H9 (cell line): ENCODE data around the gene ALG9. TPM values are rescaled to one million over a fixed set of nuclear protein-coding genes. Genes with fewer than 3 reads are reported as not detected.

Experiments
- DNase-seq: peaks from one replicate; pipeline ENCODE4 v3.0.0-alpha.2; 2017
- H2AFZ ChIP-seq: one replicate; pipeline ENCODE4 v1.6.1; 2013; ENCODE audit warnings: mild to moderate bottlenecking, low read length, control low read depth, moderate library complexity
- H2AK5ac ChIP-seq: 2 replicates; pipeline ENCODE4 v1.6.1; 2013; ENCODE audit warnings: low read length, control low read depth, mixed read lengths; ENCODE audit not compliant: insufficient read length
- H2BK120ac ChIP-seq: one replicate; pipeline ENCODE4 v1.6.1; 2013; ENCODE audit warnings: low read depth, mild to moderate bottlenecking, low read length, control low read depth, inconsistent platforms; ENCODE audit not compliant: poor library complexity, severe bottlenecking
- H2BK12ac ChIP-seq: 2 replicates; pipeline ENCODE4 v1.6.1; 2013; ENCODE audit warnings: low read length, control low read depth, mixed read lengths, low read depth; ENCODE audit not compliant: insufficient read length
- H2BK15ac ChIP-seq: 2 replicates; pipeline ENCODE4 v1.6.1; 2013; ENCODE audit warnings: low read depth, low read length, control low read depth
- H2BK20ac ChIP-seq: one replicate; pipeline ENCODE4 v1.6.1; 2013; ENCODE audit warnings: low read depth, mild to moderate bottlenecking, low read length, control low read depth, inconsistent platforms; ENCODE audit not compliant: poor library complexity, severe bottlenecking
- H2BK5ac ChIP-seq: 2 replicates; pipeline ENCODE4 v1.6.1; 2013; ENCODE audit warnings: low read length, control low read depth, mixed read lengths; ENCODE audit not compliant: insufficient read length
- H3K14ac ChIP-seq: 2 replicates; pipeline ENCODE4 v1.6.1; 2013; ENCODE audit warnings: low read length, control low read depth; ENCODE audit not compliant: insufficient read depth
- H3K18ac ChIP-seq: 2 replicates; pipeline ENCODE4 v1.6.1; 2013; ENCODE audit warnings: low read depth, mild to moderate bottlenecking, mixed read lengths, low read length, control low read depth; ENCODE audit not compliant: insufficient read length
- H3K23ac ChIP-seq: 2 replicates; pipeline ENCODE4 v1.6.1; 2013; ENCODE audit warnings: low read length, control low read depth, mixed read lengths, low read depth; ENCODE audit not compliant: insufficient read length
- H3K23me2 ChIP-seq: 2 replicates; pipeline ENCODE4 v1.6.1; 2013; ENCODE audit warnings: low read depth, mild to moderate bottlenecking, mixed read lengths, low read length, control low read depth; ENCODE audit not compliant: insufficient read length, poor library complexity, severe bottlenecking
- H3K27ac ChIP-seq: 2 replicates; pipeline ENCODE4 v1.5.1; 2013; ENCODE audit warnings: low read length, control low read depth, mixed read lengths, low read depth; ENCODE audit not compliant: insufficient read length
- H3K27me3 ChIP-seq: 2 replicates; pipeline ENCODE4 v1.6.1; 2013; ENCODE audit warnings: low read length, control low read depth, inconsistent platforms; ENCODE audit not compliant: insufficient read depth
- H3K4ac ChIP-seq: 2 replicates; pipeline ENCODE4 v1.6.1; 2013; ENCODE audit warnings: low read depth, mild to moderate bottlenecking, control low read depth, inconsistent platforms, low read length, moderate library complexity
- H3K4me1 ChIP-seq: 2 replicates; pipeline ENCODE4 v1.6.1; 2013; ENCODE audit warnings: low read length, control low read depth, inconsistent platforms; ENCODE audit not compliant: insufficient read depth
- H3K4me2 ChIP-seq: 2 replicates; pipeline ENCODE4 v1.6.1; 2013; ENCODE audit warnings: low read length, control low read depth, mixed read lengths; ENCODE audit not compliant: insufficient read length, insufficient read depth
- H3K56ac ChIP-seq: 2 replicates; pipeline ENCODE4 v1.6.1; 2013; ENCODE audit warnings: low read depth, mild to moderate bottlenecking, mixed read lengths, low read length, control low read depth; ENCODE audit not compliant: insufficient read length
- H3K79me1 ChIP-seq: 2 replicates; pipeline ENCODE4 v1.6.1; 2013; ENCODE audit warnings: low read depth, mild to moderate bottlenecking, moderate library complexity, low read length, control low read depth, inconsistent platforms; ENCODE audit not compliant: insufficient read depth, poor library complexity, severe bottlenecking
- H3K79me2 ChIP-seq: 2 replicates; pipeline ENCODE4 v1.6.1; 2013; ENCODE audit warnings: low read length, control low read depth, inconsistent platforms; ENCODE audit not compliant: insufficient read depth
- H3K9ac ChIP-seq: 2 replicates; pipeline ENCODE4 v1.6.1; 2013; ENCODE audit warnings: low read length, control low read depth, mixed read lengths; ENCODE audit not compliant: insufficient read length; ENCODE audit errors: extremely low read depth
- H3K9me3 ChIP-seq: one replicate; pipeline ENCODE4 v1.6.1; 2013; ENCODE audit warnings: low read depth, low read length, inconsistent platforms; ENCODE audit not compliant: control insufficient read depth
- H3T11ph ChIP-seq: one replicate; pipeline ENCODE4 v1.6.1; 2013; ENCODE audit warnings: mild to moderate bottlenecking, low read length, control low read depth, inconsistent platforms
- H4K20me1 ChIP-seq: one replicate; pipeline ENCODE4 v1.6.1; 2013; ENCODE audit not compliant: control insufficient read depth, insufficient read length, insufficient read depth
- H4K5ac ChIP-seq: 2 replicates; pipeline ENCODE4 v1.6.1; 2013; ENCODE audit warnings: low read depth, mild to moderate bottlenecking, mixed read lengths, low read length, control low read depth; ENCODE audit not compliant: insufficient read length
- H4K8ac ChIP-seq: replicated peaks from 2 replicates; pipeline ENCODE4 v1.6.1; 2013; ENCODE audit warnings: low read length, control low read depth, mixed read lengths, low read depth; ENCODE audit not compliant: insufficient read length
- H4K91ac ChIP-seq: 2 replicates; pipeline ENCODE4 v1.6.1; 2013; ENCODE audit warnings: low read depth, mild to moderate bottlenecking, moderate library complexity, mixed read lengths, low read length, control low read depth; ENCODE audit not compliant: insufficient read length
- H3K27ac Mint-ChIP-seq, 3 experiments: 2 replicates in 2 of 3; 3 replicates in 1 of 3; pipeline ENCODE4 v1.8.0; 2020 to 2021; ENCODE audit warnings: mixed read lengths in 3 of 3, mild to moderate bottlenecking in 1 of 3, moderate library complexity in 1 of 3
- H3K27me3 Mint-ChIP-seq: 2 replicates; pipeline ENCODE4 v1.8.0; 2021; ENCODE audit warnings: low read depth, mild to moderate bottlenecking, moderate library complexity, mixed read lengths
- H3K36me3 Mint-ChIP-seq, 3 experiments: 2 replicates in 2 of 3; 3 replicates in 1 of 3; pipeline ENCODE4 v1.8.0; 2020 to 2021; ENCODE audit warnings: low read depth in 3 of 3, mixed read lengths in 3 of 3; ENCODE audit not compliant: insufficient read depth in 1 of 3
- H3K4me1 Mint-ChIP-seq, 2 experiments: 2 replicates each; pipeline ENCODE4 v1.8.0; 2020; ENCODE audit warnings: mixed read lengths in 2 of 2
- H3K4me3 Mint-ChIP-seq, 2 experiments: 2 replicates in 1 of 2; 3 replicates in 1 of 2; pipeline ENCODE4 v1.8.0; 2020 to 2021; ENCODE audit warnings: mild to moderate bottlenecking in 2 of 2, mixed read lengths in 2 of 2, moderate library complexity in 1 of 2
- H3K9me3 Mint-ChIP-seq, 2 experiments: 2 replicates in 1 of 2; 3 replicates in 1 of 2; pipeline ENCODE4 v1.8.0; 2020; ENCODE audit warnings: mild to moderate bottlenecking in 2 of 2, mixed read lengths in 2 of 2, moderate library complexity in 1 of 2
- CTCF ChIP-seq: fragments of 200-600 bp; sonication (generic); conservative IDR thresholded peaks from 3 replicates; pipeline ENCODE4 v1.8.0; 2021; ENCODE audit warnings: antibody characterized with exemption, mild to moderate bottlenecking
- WGBS: extraction: QIAGEN DNeasy Blood & Tissue Kit; methylation state at CpG from one replicate; pipeline ENCODE4 v1.1.7; 2013; ENCODE audit warnings: missing lambda C conversion rate, low lambda C conversion rate, mixed read lengths; ENCODE audit not compliant: insufficient read length; ENCODE audit errors: extremely low coverage; 5-methylcytosine and 5-hydroxymethylcytosine counted together
- total RNA-seq: library from RNA; stranded (reverse); gene quantifications from 2 replicates; pipeline ENCODE4 v1.2.1, GENCODE V29; 2021

The ALG9 gene
- total RNA-seq, 1 experiment from 2014 or later, result 26.0 TPM

GRCh38 chr11:111743700-111744099 lies 127.7 kb downstream of the ALG9 start:
- no peak overlapping the region for H3K27ac ChIP-seq
- H2BK15ac ChIP-seq, result no peak overlapping the region
- H2BK120ac ChIP-seq, result no peak overlapping the region
- no peaks in the 10 kb centered on the region for H3K27me3 ChIP-seq
- H3K4me3 Mint-ChIP-seq, result no peak overlapping the region
- H3K4ac ChIP-seq, result no peak overlapping the region
- H2AFZ ChIP-seq, result no peak overlapping the region
- H3K4me1 ChIP-seq, result no peaks in the 10 kb centered on the region
- no peak overlapping the region for H3K14ac ChIP-seq
- H4K8ac ChIP-seq, result no peak overlapping the region
- H3K27ac Mint-ChIP-seq, result no peak overlapping the region
- no peak overlapping the region for H3K9ac ChIP-seq
- H2AK5ac ChIP-seq, result no peak overlapping the region
- H2BK5ac ChIP-seq, result no peak overlapping the region
- WGBS, result no CpG with 5 or more reads among the region's 2 CpGs
- TF ChIP-seq CTCF, result no peak
- no peaks in the 10 kb centered on the region for H3K9me3 ChIP-seq
- H3K18ac ChIP-seq, result no peak overlapping the region
- H3T11ph ChIP-seq, result no peak overlapping the region
- H2BK20ac ChIP-seq, result no peak overlapping the region
- no peak overlapping the region for H3K23ac ChIP-seq
- no peak overlapping the region for H2BK12ac ChIP-seq
- H4K20me1 ChIP-seq, result no peaks in the 10 kb centered on the region
- no peaks in the 10 kb centered on the region for H3K9me3 Mint-ChIP-seq
- H4K91ac ChIP-seq, result no peak overlapping the region
- H3K4me1 Mint-ChIP-seq, result peaks cover 12% of the 10 kb centered on the region in 2 experiments
- H3K56ac ChIP-seq, result no peak overlapping the region
- peaks cover 38 to 72% (median 49%) of the 10 kb centered on the region in 3 experiments; a peak in 6 of 7 replicates for H3K36me3 Mint-ChIP-seq
- H3K27me3 Mint-ChIP-seq, result no peaks in the 10 kb centered on the region
- no peaks in the 10 kb centered on the region for H3K23me2 ChIP-seq
- DNase-seq, result no peak
- H3K4me2 ChIP-seq, result no peak overlapping the region
- no peak overlapping the region for H4K5ac ChIP-seq
- no peaks in the 10 kb centered on the region for H3K79me1 ChIP-seq
- H3K79me2 ChIP-seq, result no peaks in the 10 kb centered on the region
